ENCODE results near the gene S100A13. TPM values are rescaled to one million over a fixed set of nuclear protein-coding genes. Genes with fewer than 3 reads are reported as not detected.

S100A13 gene
- total and polyA plus RNA-seq, 9 of the 15 experiments (the other 6 are each of a cell fraction or from before 2014, with no cell fraction given) = 41.9 to 129 (median 58.0) TPM

DNA sequence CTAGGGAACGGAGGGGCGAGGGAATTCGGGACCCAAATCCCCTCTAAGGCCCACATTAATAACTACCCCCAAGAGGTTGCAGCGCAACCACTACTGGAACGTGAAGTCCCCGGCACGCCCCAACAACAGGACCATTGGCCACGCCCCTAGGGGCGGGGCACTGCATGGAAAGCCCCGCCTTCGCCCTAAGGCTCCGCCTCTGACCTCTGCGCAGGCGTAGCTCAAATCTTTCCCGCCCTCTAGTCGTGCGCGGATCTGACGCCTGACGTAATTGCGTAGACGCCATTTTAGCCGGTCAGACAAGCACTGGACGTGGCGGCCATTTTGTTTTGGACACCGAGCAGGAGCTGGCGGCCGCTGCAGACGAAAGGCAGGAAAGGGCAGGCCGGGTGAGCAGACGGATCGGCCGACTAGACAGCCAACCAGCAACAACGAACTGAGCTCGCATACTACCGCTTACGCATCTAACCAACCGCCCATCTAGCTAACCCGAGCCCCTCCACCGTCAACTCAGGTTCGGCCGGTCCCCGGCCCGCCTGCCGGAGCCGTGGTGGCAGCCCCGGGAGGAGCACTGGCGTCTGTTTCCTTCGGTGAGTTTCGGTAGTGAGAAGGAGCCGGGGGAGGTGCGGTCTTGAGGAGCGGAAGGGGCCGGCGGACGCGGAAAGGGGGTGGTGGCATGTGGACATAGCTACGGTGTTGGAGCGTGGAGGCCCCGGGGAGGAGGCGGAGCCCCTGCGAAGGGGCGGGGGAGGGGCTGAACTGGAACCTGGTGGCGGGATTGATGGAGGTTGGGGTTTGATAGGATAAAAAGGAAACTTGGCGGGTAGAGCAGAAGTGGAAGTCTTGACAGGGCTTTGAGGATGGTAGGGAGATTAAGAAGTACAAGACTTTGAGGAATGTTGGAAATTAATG lies 6.7 kb upstream of the S100A13 start, which contains the start of gene CHTOP (continued):
- peak; percentile 57; the same call in 1 of the 2 replicates for TF ChIP-seq CBFB (CRISPR knock-in tag; IDR thresholded peaks at IDR 0.05)
- no peak for TF ChIP-seq NFXL1 (CRISPR knock-in tag; IDR thresholded peaks at IDR 0.05)
- TF ChIP-seq TCF3 (CRISPR knock-in tag; IDR thresholded peaks at IDR 0.05) = no peak
- TF ChIP-seq ZNF583 (CRISPR knock-in tag; IDR thresholded peaks at IDR 0.05) = 0 out of 2 replicates have a peak, but pooled peaks have one; percentile 41
- TF ChIP-seq, protein P1, sequence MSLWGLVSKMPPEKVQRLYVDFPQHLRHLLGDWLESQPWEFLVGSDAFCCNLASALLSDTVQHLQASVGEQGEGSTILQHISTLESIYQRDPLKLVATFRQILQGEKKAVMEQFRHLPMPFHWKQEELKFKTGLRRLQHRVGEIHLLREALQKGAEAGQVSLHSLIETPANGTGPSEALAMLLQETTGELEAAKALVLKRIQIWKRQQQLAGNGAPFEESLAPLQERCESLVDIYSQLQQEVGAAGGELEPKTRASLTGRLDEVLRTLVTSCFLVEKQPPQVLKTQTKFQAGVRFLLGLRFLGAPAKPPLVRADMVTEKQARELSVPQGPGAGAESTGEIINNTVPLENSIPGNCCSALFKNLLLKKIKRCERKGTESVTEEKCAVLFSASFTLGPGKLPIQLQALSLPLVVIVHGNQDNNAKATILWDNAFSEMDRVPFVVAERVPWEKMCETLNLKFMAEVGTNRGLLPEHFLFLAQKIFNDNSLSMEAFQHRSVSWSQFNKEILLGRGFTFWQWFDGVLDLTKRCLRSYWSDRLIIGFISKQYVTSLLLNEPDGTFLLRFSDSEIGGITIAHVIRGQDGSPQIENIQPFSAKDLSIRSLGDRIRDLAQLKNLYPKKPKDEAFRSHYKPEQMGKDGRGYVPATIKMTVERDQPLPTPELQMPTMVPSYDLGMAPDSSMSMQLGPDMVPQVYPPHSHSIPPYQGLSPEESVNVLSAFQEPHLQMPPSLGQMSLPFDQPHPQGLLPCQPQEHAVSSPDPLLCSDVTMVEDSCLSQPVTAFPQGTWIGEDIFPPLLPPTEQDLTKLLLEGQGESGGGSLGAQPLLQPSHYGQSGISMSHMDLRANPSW (CRISPR knock-in tag; IDR thresholded peaks at IDR 0.05) = 0 out of 2 replicates have a peak, but pooled peaks have one; percentile 72
- TF ChIP-seq SIN3B (IDR thresholded peaks at IDR 0.05; ENCODE audit: low read depth) = peak; percentile 23; the same call in 1 of the 2 replicates
- TF ChIP-seq DACH1 (IDR thresholded peaks at IDR 0.05; ENCODE audit: partially characterized antibody) = no peak
- no peak; the same call in none of the 2 replicates for TF ChIP-seq LEF1 (IDR thresholded peaks at IDR 0.05)
- TF ChIP-seq LCOR (CRISPR knock-in tag; IDR thresholded peaks at IDR 0.05) = peak; percentile 86; the same call in 1 of the 2 replicates
- TF ChIP-seq, protein P2, sequence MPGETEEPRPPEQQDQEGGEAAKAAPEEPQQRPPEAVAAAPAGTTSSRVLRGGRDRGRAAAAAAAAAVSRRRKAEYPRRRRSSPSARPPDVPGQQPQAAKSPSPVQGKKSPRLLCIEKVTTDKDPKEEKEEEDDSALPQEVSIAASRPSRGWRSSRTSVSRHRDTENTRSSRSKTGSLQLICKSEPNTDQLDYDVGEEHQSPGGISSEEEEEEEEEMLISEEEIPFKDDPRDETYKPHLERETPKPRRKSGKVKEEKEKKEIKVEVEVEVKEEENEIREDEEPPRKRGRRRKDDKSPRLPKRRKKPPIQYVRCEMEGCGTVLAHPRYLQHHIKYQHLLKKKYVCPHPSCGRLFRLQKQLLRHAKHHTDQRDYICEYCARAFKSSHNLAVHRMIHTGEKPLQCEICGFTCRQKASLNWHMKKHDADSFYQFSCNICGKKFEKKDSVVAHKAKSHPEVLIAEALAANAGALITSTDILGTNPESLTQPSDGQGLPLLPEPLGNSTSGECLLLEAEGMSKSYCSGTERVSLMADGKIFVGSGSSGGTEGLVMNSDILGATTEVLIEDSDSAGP (CRISPR knock-in tag; IDR thresholded peaks at IDR 0.05) = no peak
- TF ChIP-seq SP1 (CRISPR knock-in tag; IDR thresholded peaks at IDR 0.05) = peak; percentile 97
- no peak for TF ChIP-seq BDP1 (IDR thresholded peaks at IDR 0.05; ENCODE audit: insufficient read depth, insufficient read length)
- no peak for TF ChIP-seq ZNF24 (IDR thresholded peaks at IDR 0.05)
- peak; percentile 89 for TF ChIP-seq HNRNPLL (IDR thresholded peaks at IDR 0.05; ENCODE audit: low read depth, low read length, poor library complexity, severe bottlenecking)
- TF ChIP-seq, protein P3, sequence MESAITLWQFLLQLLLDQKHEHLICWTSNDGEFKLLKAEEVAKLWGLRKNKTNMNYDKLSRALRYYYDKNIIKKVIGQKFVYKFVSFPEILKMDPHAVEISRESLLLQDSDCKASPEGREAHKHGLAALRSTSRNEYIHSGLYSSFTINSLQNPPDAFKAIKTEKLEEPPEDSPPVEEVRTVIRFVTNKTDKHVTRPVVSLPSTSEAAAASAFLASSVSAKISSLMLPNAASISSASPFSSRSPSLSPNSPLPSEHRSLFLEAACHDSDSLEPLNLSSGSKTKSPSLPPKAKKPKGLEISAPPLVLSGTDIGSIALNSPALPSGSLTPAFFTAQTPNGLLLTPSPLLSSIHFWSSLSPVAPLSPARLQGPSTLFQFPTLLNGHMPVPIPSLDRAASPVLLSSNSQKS (CRISPR knock-in tag; IDR thresholded peaks at IDR 0.05) = 0 out of 2 replicates have a peak, but pooled peaks have one; percentile 5
- TF ChIP-seq GTF2E2 (tag; IDR thresholded peaks at IDR 0.05) = peak; percentile 97
- TF ChIP-seq ARID1B (IDR thresholded peaks at IDR 0.05) = peak; percentile 60
- peak; percentile 90 to 96 for TF ChIP-seq FOXK2 (conservative IDR thresholded peaks at IDR 0.05 in 1 of 2, IDR thresholded peaks at IDR 0.05 in 1 of 2; ENCODE audit: low read depth in 2 of 2)
- peak; percentile 68 for TF ChIP-seq SAP30 (IDR thresholded peaks at IDR 0.05; ENCODE audit: borderline replicate concordance, insufficient read depth, low read depth, low read length, poor library complexity, severe bottlenecking)
- TF ChIP-seq RAD21 (CRISPR knock-in tag; conservative IDR thresholded peaks at IDR 0.05 in 1 of 2, IDR thresholded peaks at IDR 0.05 in 1 of 2) = no peak
- TF ChIP-seq ZFP36 (IDR thresholded peaks at IDR 0.05; ENCODE audit: low read depth, low read length, partially characterized antibody) = peak; percentile 17
- TF ChIP-seq JUN (IDR thresholded peaks at IDR 0.05; ENCODE audit: borderline replicate concordance, low read depth, low read length) = peak; percentile 82
- no peak for TF ChIP-seq JUN (CRISPR knock-in tag; IDR thresholded peaks at IDR 0.05; ENCODE audit: borderline replicate concordance)

All from K562 (cell line).